Smooth muscle cell (in vitro differentiated cells): ENCODE data around the gene DEPDC4. TPM values are rescaled to one million over a fixed set of nuclear protein-coding genes. Genes with fewer than 3 reads are reported as not detected.

Experiments used
- DNase-seq: peaks from one replicate; lab custom pipeline; 2025; ENCODE audit not compliant: unreplicated experiment; lab: John Stamatoyannopoulos, UW
- H2AFZ ChIP-seq: fragments of 200-600 bp; sonication (generic); 2 replicates; pipeline ENCODE4 v1.6.0; 2016; ENCODE audit warnings: antibody characterized with exemption, low read depth, mild to moderate bottlenecking
- H3F3A ChIP-seq: fragments of 200-600 bp; sonication (generic); 2 replicates; pipeline ENCODE4 v1.6.0; 2017; ENCODE audit warnings: antibody characterized with exemption, low read depth
- H3K27ac ChIP-seq: fragments of 200-600 bp; sonication (generic); 2 replicates; pipeline ENCODE4 v1.5.1; 2016; ENCODE audit warnings: low read depth, mild to moderate bottlenecking
- H3K27me3 ChIP-seq: fragments of 200-600 bp; sonication (generic); 2 replicates; pipeline ENCODE4 v1.6.1; 2016; ENCODE audit warnings: low read depth, mild to moderate bottlenecking
- H3K36me3 ChIP-seq: fragments of 200-600 bp; sonication (generic); 2 replicates; pipeline ENCODE4 v1.5.1; 2016; ENCODE audit warnings: low read depth
- H3K4me1 ChIP-seq: fragments of 200-600 bp; sonication (generic); 2 replicates; pipeline ENCODE4 v1.5.1; 2016; ENCODE audit warnings: low read depth
- H3K4me2 ChIP-seq: fragments of 200-600 bp; sonication (generic); 2 replicates; pipeline ENCODE4 v1.6.0; 2016; ENCODE audit warnings: mild to moderate bottlenecking
- H3K4me3 ChIP-seq: fragments of 200-600 bp; sonication (generic); 2 replicates; pipeline ENCODE4 v1.5.1; 2016; ENCODE audit warnings: mild to moderate bottlenecking
- H3K79me2 ChIP-seq: fragments of 200-600 bp; sonication (generic); 2 replicates; pipeline ENCODE4 v1.6.0; 2016; ENCODE audit warnings: low read depth, mild to moderate bottlenecking
- H3K9ac ChIP-seq: fragments of 200-600 bp; sonication (generic); 2 replicates; pipeline ENCODE4 v1.6.0; 2016; ENCODE audit warnings: low read depth
- H3K9me3 ChIP-seq: fragments of 200-600 bp; sonication (generic); replicated peaks from 2 replicates; pipeline ENCODE4 v1.5.1; 2016; ENCODE audit warnings: low read depth
- H4K20me1 ChIP-seq: fragments of 200-600 bp; sonication (generic); 2 replicates; pipeline ENCODE4 v1.6.0; 2016; ENCODE audit warnings: low read depth
- CTCF ChIP-seq: fragments of 200-600 bp; sonication (generic); IDR thresholded peaks from 2 replicates; pipeline ENCODE4 v1.5.1; 2017; ENCODE audit warnings: borderline replicate concordance, mild to moderate bottlenecking, antibody characterized with exemption; ENCODE audit not compliant: insufficient read depth, poor library complexity, severe bottlenecking
- WGBS: methylation state at CpG from one replicate; pipeline ENCODE4 v1.1.7; 2016; ENCODE audit warnings: low lambda C conversion rate; 5-methylcytosine and 5-hydroxymethylcytosine counted together
- polyA plus RNA-seq: library from polyadenylated mRNA; unstranded; fragments of >200 nt; fragmentation: Nextera tagmentation; extraction: Ambion mirVana; gene quantifications from 2 replicates; pipeline ENCODE4 v1.2.1, GENCODE V29; 2016
- total RNA-seq: library from RNA; depleted of rRNA; stranded (reverse); fragments of >200 nt; gene quantifications from 2 replicates; pipeline ENCODE4 v1.2.3, GENCODE V29; 2014

Gene DEPDC4
- total and polyA plus RNA-seq, 2 experiments from 2014 or later: 0.49 to 13.5 TPM

DNA sequence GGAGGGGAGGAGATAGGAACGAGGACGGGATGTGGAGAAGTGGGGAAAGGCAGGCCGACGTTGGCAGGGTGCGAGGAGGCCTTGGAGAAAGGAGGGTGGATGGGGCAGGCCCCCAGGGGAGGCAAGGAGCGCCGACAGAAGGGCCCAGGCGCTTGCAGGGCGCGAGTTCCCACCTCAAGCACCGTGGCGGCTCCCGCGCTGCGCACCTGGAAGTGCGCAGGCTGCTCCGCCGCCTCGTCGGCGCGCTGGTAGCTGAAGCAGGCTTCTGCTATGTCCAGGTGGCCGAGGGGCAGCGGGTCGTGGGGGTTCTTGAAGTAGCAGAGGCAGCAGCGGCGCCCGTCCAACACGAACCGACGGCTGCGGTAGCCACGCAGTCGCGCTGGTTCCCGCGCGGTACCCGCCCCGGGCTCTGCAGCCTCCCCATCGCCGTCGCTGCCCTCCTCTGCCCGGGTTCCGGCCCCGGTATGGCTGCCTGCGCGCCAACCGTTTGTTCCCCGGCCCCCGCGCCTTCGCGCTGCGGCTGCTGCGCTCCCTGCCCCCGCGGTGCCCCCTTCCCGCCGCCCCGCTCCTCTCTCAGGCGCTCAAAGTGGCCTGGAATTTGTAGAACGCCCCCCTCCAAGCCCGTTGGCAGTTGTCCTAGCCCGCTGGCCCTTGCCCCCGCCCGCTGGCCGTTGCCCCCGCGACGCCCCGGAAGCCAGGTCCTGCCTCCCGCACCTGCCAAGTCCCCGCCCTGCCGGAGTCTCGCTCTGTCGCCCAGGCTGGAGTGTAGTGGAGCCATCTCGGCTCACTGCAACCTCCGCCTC is 67.3 kb downstream of the DEPDC4 start:
- no peaks in the 10 kb centered on the region for H3K9me3 ChIP-seq
- peak overlapping the region; percentile 33 for H3K27ac ChIP-seq
- H3K4me1 ChIP-seq: peaks cover 14% of the 10 kb centered on the region
- peak overlapping the region; percentile 17 for H3K9ac ChIP-seq
- no peak for DNase-seq
- no peak for TF ChIP-seq CTCF
- H3K4me3 ChIP-seq: peak overlapping the region; percentile 84
- WGBS: 1% methylated on average over 51 of the region's 79 CpGs
- H3K36me3 ChIP-seq: no peaks in the 10 kb centered on the region
- H3K27me3 ChIP-seq: no peaks in the 10 kb centered on the region
- H3K4me2 ChIP-seq: peak overlapping the region; percentile 90
- H2AFZ ChIP-seq: peak overlapping the region; percentile 95
- H3F3A ChIP-seq: no peaks in the 10 kb centered on the region
- H3K79me2 ChIP-seq: peaks cover 29% of the 10 kb centered on the region
- no peaks in the 10 kb centered on the region for H4K20me1 ChIP-seq

- Histone ChIP-seq H3K9ac (no peak overlapping the region), H3K27ac (no peak overlapping the region), H3K4me2 (peak overlapping the region; percentile 90)
Measured at GRCh38 chr12:100199023-100199346, 67.9 kb downstream of the DEPDC4 start.

GRCh38 chr12:100197486-100197885 is 69.4 kb downstream of the DEPDC4 start:
- no peak overlapping the region for H2AFZ ChIP-seq
- H4K20me1 ChIP-seq: no peaks in the 10 kb centered on the region
- H3K27ac ChIP-seq: no peak overlapping the region
- H3K27me3 ChIP-seq: no peaks in the 10 kb centered on the region
- no peak for DNase-seq
- WGBS: 90% methylated on average over 4 of the region's 4 CpGs
- no peak overlapping the region for H3K4me3 ChIP-seq
- H3K9me3 ChIP-seq: no peaks in the 10 kb centered on the region
- TF ChIP-seq CTCF: no peak
- no peak overlapping the region for H3K9ac ChIP-seq
- no peaks in the 10 kb centered on the region for H3F3A ChIP-seq
- peaks cover 13% of the 10 kb centered on the region for H3K4me1 ChIP-seq
- H3K4me2 ChIP-seq: no peak overlapping the region
- H3K36me3 ChIP-seq: no peaks in the 10 kb centered on the region
- peaks cover 17% of the 10 kb centered on the region for H3K79me2 ChIP-seq

More at GRCh38 chr12:100199023-100199346, 67.9 kb downstream of the DEPDC4 start:
- peak overlapping the region; percentile 95 for H2AFZ ChIP-seq
- no peaks in the 10 kb centered on the region for H3K9me3 ChIP-seq
- H3K79me2 ChIP-seq: peaks cover 23% of the 10 kb centered on the region
- no peaks in the 10 kb centered on the region for H3K27me3 ChIP-seq
- H3F3A ChIP-seq: no peaks in the 10 kb centered on the region
- no peaks in the 10 kb centered on the region for H3K36me3 ChIP-seq
- DNase-seq: no peak
- no peak for TF ChIP-seq CTCF
- H3K4me3 ChIP-seq: peak overlapping the region; percentile 84
- H4K20me1 ChIP-seq: no peaks in the 10 kb centered on the region
- WGBS: 40% methylated on average over 6 of the region's 6 CpGs
- peaks cover 14% of the 10 kb centered on the region for H3K4me1 ChIP-seq

- Histone ChIP-seq H4K20me1 (no peaks in the 10 kb centered on the region), H2AFZ (no peak overlapping the region), H3K27ac (no peak overlapping the region), H3K36me3 (no peaks in the 10 kb centered on the region), H3K4me1 (no peaks in the 10 kb centered on the region), H3K4me3 (no peak overlapping the region), H3K4me2 (no peak overlapping the region), H3K9ac (no peak overlapping the region), H3K79me2 (no peaks in the 10 kb centered on the region), H3F3A (no peaks in the 10 kb centered on the region), H3K27me3 (no peaks in the 10 kb centered on the region), H3K9me3 (no peaks in the 10 kb centered on the region)
- TF ChIP-seq CTCF: no peak
- WGBS: 74% methylated on average over 1 of the region's 1 CpG
- DNase-seq: no peak
Measured at GRCh38 chr12:100193085-100193484, 73.8 kb downstream of the DEPDC4 start.
